Measurements from ENCODE around the gene FLT3.

DNA sequence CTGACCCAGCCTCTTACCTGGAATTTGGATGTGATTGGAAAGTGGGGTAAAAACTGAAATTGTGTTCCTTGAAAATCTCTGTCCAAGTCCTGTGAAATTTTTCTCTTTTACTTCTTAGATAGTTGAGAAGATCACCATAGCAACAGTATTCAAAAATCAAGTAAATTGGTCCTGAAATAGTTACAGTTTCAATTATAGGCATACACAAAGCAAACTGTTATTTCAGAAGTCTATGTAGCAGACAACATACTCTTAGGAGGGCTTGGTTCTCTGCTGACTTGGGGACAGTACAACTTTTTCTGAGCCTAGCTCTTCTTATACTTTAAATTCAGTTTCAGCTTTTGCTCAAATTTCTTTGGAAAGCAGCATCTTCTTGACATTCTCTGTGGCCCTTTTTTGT lies 73.3 kb downstream of the FLT3 start:
- TF ChIP-seq, protein P1, sequence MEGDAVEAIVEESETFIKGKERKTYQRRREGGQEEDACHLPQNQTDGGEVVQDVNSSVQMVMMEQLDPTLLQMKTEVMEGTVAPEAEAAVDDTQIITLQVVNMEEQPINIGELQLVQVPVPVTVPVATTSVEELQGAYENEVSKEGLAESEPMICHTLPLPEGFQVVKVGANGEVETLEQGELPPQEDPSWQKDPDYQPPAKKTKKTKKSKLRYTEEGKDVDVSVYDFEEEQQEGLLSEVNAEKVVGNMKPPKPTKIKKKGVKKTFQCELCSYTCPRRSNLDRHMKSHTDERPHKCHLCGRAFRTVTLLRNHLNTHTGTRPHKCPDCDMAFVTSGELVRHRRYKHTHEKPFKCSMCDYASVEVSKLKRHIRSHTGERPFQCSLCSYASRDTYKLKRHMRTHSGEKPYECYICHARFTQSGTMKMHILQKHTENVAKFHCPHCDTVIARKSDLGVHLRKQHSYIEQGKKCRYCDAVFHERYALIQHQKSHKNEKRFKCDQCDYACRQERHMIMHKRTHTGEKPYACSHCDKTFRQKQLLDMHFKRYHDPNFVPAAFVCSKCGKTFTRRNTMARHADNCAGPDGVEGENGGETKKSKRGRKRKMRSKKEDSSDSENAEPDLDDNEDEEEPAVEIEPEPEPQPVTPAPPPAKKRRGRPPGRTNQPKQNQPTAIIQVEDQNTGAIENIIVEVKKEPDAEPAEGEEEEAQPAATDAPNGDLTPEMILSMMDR (IDR thresholded peaks at IDR 0.05): no peak
- TF ChIP-seq POLR2A (IDR thresholded peaks at IDR 0.05) (no peak), POLR2AphosphoS5 (IDR thresholded peaks at IDR 0.05) (no peak)
